Stimulated activated CD8-positive, alpha-beta memory T cell treated with anti-CD3 and anti-CD28 coated beads, Interleukin-12 subunit alpha, Interleukin-12 subunit beta, amount 100 ng/mL, for 24 hours (primary cell): Measurements from ENCODE around the gene VKORC1L1.
"Not testable (repeated sequence)": the region's sequence is repeated elsewhere in the genome, so short reads cannot be mapped to it uniquely, and the experiment has no call there.

Experiments used
- DNase-seq: peaks from one replicate; pipeline ENCODE4 v3.0.0-alpha.2; 2020; ENCODE audit errors: extremely low read depth

VKORC1L1 gene

GRCh38 chr7:65978891-65979582 is 106.2 kb downstream of the VKORC1L1 start:
- no peak for DNase-seq

DNA sequence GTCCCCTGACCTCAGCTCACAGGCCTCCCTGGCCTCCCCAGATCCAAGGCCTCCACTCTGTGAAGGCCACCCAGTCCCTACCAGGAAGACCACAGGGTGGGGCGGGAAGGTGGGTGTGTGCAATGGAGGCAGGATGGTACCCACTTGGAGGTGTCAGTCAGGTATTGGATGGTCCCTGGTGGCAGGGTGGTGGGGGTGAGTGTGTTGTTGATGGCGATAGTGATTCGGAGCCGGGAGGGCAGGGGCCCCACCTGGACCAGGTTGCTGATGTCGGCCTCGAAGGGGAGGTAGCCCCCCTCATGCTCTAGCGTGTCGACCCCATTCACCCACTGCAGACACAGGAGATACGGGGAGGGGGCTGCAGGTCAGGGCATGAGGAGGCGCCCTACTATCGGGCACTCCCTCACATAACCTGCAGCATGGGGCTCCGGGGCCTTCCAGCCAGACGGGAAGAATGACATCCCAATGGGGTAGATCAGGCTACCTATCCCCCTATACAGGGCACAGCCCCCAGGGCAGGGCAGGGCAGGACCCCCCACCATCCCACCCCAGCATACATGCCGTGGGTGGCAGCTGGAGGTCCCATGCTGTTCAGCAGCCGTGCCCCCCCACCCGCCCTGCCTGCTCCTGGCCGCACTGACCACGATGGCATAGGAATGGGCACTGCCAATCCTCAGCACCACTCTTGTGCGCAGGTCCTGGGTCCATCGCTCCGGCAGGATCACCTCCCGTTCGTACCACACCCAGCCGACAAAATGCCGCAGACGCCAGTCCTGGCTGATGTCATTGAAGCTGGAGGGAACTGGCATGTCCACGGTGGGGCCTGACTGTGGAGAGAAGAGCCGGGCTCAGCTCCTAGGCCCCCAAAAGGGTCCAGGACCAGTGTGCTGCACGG is 107.0 kb downstream of the VKORC1L1 start:
- no peak for DNase-seq

DNA sequence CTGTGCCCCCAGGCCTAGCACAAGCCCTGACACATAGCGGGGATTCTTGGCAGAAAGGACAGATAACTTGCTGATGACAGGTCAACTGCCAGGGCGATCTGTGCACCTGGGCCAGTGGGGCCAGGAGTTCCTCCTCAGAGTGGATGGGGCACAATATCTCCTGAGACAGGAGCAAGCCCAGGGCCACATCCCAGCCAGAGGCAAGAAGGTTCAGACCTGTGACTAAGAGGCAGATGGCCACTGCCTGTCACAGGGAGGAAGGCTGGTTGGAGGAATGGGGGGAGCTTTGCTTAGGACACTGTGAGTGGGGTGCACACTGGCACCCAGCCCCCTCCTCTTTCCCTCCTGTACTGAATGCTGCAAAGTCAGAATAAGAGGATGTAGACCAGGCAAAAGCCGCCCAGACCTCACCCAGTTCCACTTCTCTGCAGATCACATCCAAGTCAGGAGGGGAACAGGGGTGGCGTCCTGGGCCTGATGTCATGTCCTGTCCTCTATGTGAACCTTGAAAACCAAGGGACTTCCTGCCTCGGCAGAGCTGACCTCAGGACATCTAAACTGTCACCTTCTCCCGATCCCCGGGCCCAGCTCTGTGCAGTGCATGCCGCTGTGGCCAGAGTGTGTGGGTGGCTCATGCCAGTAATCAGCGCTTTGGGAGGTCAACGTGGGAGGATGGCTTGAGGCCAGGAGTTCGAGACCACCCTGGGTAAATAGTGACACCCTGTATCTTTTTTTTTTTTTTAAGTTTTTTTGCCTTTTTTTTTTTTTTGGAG is 107.8 kb downstream of the VKORC1L1 start:
- DNase-seq: no peak

- peak; percentile 72 for DNase-seq
Measured at GRCh38 chr7:65981965-65982792, 109.3 kb downstream of the VKORC1L1 start, which contains the start of gene GUSB. TSS of gene GUSB (minus strand) at chr7:65982213. CDS start at chr7:65982183, 30 bp downstream.

DNA sequence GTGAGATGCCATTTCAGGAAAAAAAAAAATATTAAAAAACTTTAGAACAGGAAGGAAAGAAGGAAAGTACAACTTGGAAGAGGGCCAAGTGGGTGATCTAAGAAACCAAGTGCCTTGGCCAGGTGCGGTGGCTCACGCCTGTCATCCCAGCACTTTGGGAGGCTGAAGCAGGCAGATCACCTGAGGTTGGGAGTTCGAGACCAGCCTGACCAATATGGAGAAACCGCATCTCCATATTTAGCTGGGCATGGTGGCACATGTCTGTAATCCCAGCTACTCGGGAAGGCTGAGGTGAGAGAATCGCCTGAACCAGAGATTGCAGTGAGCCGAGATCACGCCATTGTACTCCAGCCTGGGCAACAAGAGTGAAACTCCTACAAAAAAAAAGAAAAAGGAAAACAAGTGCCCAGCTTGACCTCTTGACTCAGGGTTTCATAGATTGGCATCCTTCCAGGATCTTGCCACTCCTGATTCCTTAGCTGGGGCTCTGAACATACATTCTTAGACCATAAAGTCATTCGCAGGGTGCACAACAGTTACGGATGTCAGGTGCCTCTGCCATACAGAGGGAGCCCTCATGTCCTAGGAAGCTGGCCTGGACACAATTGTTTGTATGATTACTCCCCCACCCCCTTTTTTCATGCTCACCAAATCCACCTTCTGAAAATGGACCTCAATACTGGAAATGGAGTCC is 111.2 kb downstream of the VKORC1L1 start:
- DNase-seq: no peak

- DNase-seq: no peak
Measured at GRCh38 chr7:65988084-65988483, 115.2 kb downstream of the VKORC1L1 start.

GRCh38 chr7:65988503-65988902 is 115.6 kb downstream of the VKORC1L1 start:
- not testable (repeated sequence) for DNase-seq

- no peak for DNase-seq
Measured at GRCh38 chr7:65989694-65990080, 116.8 kb downstream of the VKORC1L1 start.

GRCh38 chr7:65991829-65992228 is 119.0 kb downstream of the VKORC1L1 start:
- not testable (repeated sequence) for DNase-seq

GRCh38 chr7:65992526-65992925 is 119.7 kb downstream of the VKORC1L1 start:
- no peak for DNase-seq

DNA sequence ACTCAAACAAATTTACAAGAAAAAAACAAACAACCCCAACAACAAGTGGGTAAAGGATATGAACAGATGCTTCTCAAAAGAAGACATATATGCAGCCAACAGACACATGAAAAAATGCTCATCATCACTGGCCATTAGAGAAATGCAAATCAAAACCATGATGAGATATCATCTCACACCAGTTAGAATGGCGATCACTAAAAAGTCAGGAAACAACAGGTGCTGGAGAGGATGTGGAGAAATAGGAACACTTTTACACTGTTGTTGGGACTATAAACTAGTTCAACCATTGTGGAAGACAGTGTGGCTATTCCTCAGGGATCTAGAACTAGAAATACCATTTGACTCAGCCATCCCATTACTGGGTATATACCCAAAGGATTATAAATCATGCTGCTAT is 122.1 kb downstream of the VKORC1L1 start:
- DNase-seq: not testable (repeated sequence)

DNA sequence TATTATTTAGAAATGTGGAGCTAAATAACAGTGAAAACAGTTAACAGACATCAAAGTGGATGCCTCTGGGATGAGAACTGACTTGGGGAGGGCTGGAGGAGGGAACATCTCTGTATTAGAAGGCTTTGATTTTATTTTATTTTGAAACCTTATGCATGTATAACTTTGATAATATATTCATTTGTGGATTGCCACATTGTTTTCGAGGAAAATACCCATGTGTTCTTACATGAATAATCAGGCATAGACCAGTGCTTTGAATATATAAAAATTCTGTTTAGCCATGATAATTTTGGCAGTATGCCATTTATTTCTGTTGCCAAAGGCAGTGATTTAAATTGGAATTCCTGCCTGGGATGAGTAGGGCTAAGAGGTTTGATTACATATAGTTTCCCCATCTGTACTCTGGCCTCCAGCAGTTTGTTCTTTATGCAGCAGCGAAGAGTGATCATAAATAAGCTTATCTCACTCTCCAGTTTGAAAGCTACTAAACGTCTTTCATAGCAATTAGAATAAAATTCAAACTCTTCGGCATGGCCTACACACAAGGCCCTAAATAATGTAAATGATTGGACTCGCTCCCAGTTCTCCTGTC is 128.0 kb downstream of the VKORC1L1 start:
- not testable (repeated sequence) for DNase-seq

GRCh38 chr7:66005115-66005671 is 132.3 kb downstream of the VKORC1L1 start:
- not testable (repeated sequence) for DNase-seq

GRCh38 chr7:66007232-66007631 is 134.4 kb downstream of the VKORC1L1 start:
- DNase-seq: no peak
